HEK293 (cell line): ENCODE measurements around the gene SH3GL2.

Experiments
- IKZF3 ChIP-seq: fragments of 450-650 bp; IDR thresholded peaks from 2 replicates; pipeline ENCODE4 v1.5.0; 2018; ENCODE audit warnings: missing biosample characterization, mild to moderate bottlenecking, missing genetic modification characterization, moderate library complexity
- KLF8 ChIP-seq: fragments of 450-650 bp; formaldehyde crosslinking; IDR thresholded peaks from 2 replicates; pipeline ENCODE4 v1.5.1; 2016; ENCODE audit warnings: missing biosample characterization, missing genetic modification characterization
- PATZ1 ChIP-seq: fragments of 450-650 bp; formaldehyde crosslinking; IDR thresholded peaks from 2 replicates; pipeline ENCODE4 v1.5.1; 2016; ENCODE audit warnings: missing biosample characterization, missing genetic modification characterization
- PRDM2 ChIP-seq: fragments of 450-650 bp; formaldehyde crosslinking; IDR thresholded peaks from 2 replicates; pipeline ENCODE4 v1.5.1; 2016; ENCODE audit warnings: missing biosample characterization, missing genetic modification characterization, borderline replicate concordance
- SP3 ChIP-seq: fragments of 450-650 bp; formaldehyde crosslinking; IDR thresholded peaks from 2 replicates; pipeline ENCODE4 v1.5.1; 2016; ENCODE audit warnings: missing biosample characterization, missing genetic modification characterization
- ZBTB49 ChIP-seq: fragments of 450-650 bp; formaldehyde crosslinking; IDR thresholded peaks from 2 replicates; pipeline ENCODE4 v1.5.1; 2016; ENCODE audit warnings: missing biosample characterization, missing genetic modification characterization, low read depth
- ZEB2 ChIP-seq: fragments of 450-650 bp; formaldehyde crosslinking; IDR thresholded peaks from 2 replicates; pipeline ENCODE4 v1.5.1; 2016; ENCODE audit warnings: missing biosample characterization, missing genetic modification characterization
- ZFP69B ChIP-seq: fragments of 450-650 bp; formaldehyde crosslinking; IDR thresholded peaks from 2 replicates; pipeline ENCODE4 v1.5.1; 2016; ENCODE audit warnings: missing biosample characterization, missing genetic modification characterization
- ZNF114 ChIP-seq: fragments of 450-650 bp; formaldehyde crosslinking; IDR thresholded peaks from 2 replicates; pipeline ENCODE4 v1.5.0; 2017; ENCODE audit warnings: missing biosample characterization, missing genetic modification characterization
- ZNF16 ChIP-seq: fragments of 450-650 bp; formaldehyde crosslinking; IDR thresholded peaks from 2 replicates; pipeline ENCODE4 v1.5.1; 2016; ENCODE audit warnings: low read depth, missing biosample characterization, missing genetic modification characterization
- ZNF274 ChIP-seq, 2 experiments: fragments of 200-500 bp in 1 of 2; fragments of 450-650 bp in 1 of 2; sonication (Bioruptor generic) in 1 of 2; formaldehyde crosslinking in 1 of 2; IDR thresholded peaks; 2 replicates each; pipeline versions ENCODE4 v1.5.1 to v1.6.1; 2014 to 2016; ENCODE audit warnings: borderline replicate concordance in 1 of 2, inconsistent platforms in 1 of 2, low read length in 1 of 2, missing biosample characterization in 1 of 2, missing genetic modification characterization in 1 of 2
- ZNF558 ChIP-seq: fragments of 450-650 bp; formaldehyde crosslinking; IDR thresholded peaks from 2 replicates; pipeline ENCODE4 v1.5.1; 2016; ENCODE audit warnings: missing biosample characterization, missing genetic modification characterization
- ZNF580 ChIP-seq: fragments of 450-650 bp; formaldehyde crosslinking; IDR thresholded peaks from 2 replicates; pipeline ENCODE4 v1.5.1; 2016; ENCODE audit warnings: missing biosample characterization, missing genetic modification characterization
- ZNF629 ChIP-seq: fragments of 450-650 bp; formaldehyde crosslinking; IDR thresholded peaks from 2 replicates; pipeline ENCODE4 v1.5.1; 2017; ENCODE audit warnings: missing biosample characterization, missing genetic modification characterization
- ZNF76 ChIP-seq: fragments of 450-650 bp; formaldehyde crosslinking; IDR thresholded peaks from 2 replicates; pipeline ENCODE4; 2016; ENCODE audit warnings: low read depth, missing biosample characterization, missing genetic modification characterization, borderline replicate concordance
- ZNF830 ChIP-seq: fragments of 450-650 bp; IDR thresholded peaks from 2 replicates; pipeline ENCODE4 v1.5.0; 2018; ENCODE audit warnings: missing biosample characterization, missing genetic modification characterization, low read depth, mild to moderate bottlenecking, moderate library complexity

SH3GL2 gene

GRCh38 chr9:17625644-17626388 lies 47.0 kb downstream of the SH3GL2 start (continued):
- no peak for TF ChIP-seq ZBTB49
- no peak for TF ChIP-seq ZNF274 (IDR thresholded peaks at IDR 0.05; ENCODE audit: low read length)
- no peak for TF ChIP-seq ZNF274 (tag by site-specific recombination; IDR thresholded peaks at IDR 0.05; ENCODE audit: borderline replicate concordance)
- peak; percentile 35; the same call in 1 of the 2 replicates for TF ChIP-seq ZNF580 (tag by site-specific recombination)
- no peak for TF ChIP-seq ZNF16
- TF ChIP-seq ZFP69B (tag by site-specific recombination): no peak
- TF ChIP-seq IKZF3 (tag by site-specific recombination): no peak
- no peak for TF ChIP-seq ZNF830 (tag by site-specific recombination)
- no peak for TF ChIP-seq SP3 (tag by site-specific recombination)
- TF ChIP-seq PRDM2 (tag by site-specific recombination): no peak
- no peak for TF ChIP-seq ZNF558 (tag by site-specific recombination)
- peak; percentile 29; the same call in 1 of the 2 replicates for TF ChIP-seq PATZ1 (tag by site-specific recombination)
- no peak for TF ChIP-seq KLF8 (tag by site-specific recombination)
- TF ChIP-seq ZNF76 (tag by site-specific recombination): no peak
- TF ChIP-seq ZNF114 (tag by site-specific recombination): no peak
- 0 out of 2 replicates have a peak, but pooled peaks have one; percentile 8 for TF ChIP-seq ZEB2 (tag by site-specific recombination)
- TF ChIP-seq ZNF629 (tag by site-specific recombination): peak; percentile 54; the same call in 1 of the 2 replicates
